Stimulated activated CD8-positive, alpha-beta memory T cell treated with anti-CD3 and anti-CD28 coated beads, Interleukin-15, amount 100 ng/mL, for 1 hour (primary cell): Measurements from ENCODE around the gene KCNJ14.
A peak's percentile ranks its signal among the peaks of the same experiment; 100 is the strongest.

Experiments used
- DNase-seq: peaks from one replicate; pipeline ENCODE4 v3.0.0-alpha.2; 2020; ENCODE audit warnings: low read depth

The KCNJ14 gene

GRCh38 chr19:48508729-48509411 is 53.5 kb downstream of the KCNJ14 start:
- no peak for DNase-seq

- no peak for DNase-seq
Measured at GRCh38 chr19:48509467-48510194, 54.3 kb downstream of the KCNJ14 start.

- peak; percentile 69 for DNase-seq
Measured at GRCh38 chr19:48510421-48511268, 55.3 kb downstream of the KCNJ14 start.

DNA sequence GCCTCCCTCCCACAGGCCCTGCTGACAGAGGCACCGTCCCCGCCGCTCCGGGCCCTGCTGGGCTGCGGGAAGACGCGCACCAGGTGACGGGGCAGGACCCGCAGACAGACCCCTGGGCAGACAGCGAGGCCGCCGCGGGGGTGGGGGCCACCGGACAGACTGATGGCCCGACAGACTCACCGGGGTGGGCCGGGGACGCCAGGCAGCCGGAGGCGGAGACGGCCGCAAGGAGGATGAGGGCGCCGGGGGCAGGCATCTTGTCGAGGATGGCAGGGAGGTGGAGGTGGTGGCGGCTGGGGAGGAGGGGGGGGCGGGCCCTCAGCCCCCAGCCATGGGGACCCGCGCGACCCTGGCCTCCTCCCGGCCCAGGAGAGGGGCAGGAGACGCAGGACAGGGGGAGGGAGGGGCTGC is 56.0 kb downstream of the KCNJ14 start:
- DNase-seq = no peak

DNA sequence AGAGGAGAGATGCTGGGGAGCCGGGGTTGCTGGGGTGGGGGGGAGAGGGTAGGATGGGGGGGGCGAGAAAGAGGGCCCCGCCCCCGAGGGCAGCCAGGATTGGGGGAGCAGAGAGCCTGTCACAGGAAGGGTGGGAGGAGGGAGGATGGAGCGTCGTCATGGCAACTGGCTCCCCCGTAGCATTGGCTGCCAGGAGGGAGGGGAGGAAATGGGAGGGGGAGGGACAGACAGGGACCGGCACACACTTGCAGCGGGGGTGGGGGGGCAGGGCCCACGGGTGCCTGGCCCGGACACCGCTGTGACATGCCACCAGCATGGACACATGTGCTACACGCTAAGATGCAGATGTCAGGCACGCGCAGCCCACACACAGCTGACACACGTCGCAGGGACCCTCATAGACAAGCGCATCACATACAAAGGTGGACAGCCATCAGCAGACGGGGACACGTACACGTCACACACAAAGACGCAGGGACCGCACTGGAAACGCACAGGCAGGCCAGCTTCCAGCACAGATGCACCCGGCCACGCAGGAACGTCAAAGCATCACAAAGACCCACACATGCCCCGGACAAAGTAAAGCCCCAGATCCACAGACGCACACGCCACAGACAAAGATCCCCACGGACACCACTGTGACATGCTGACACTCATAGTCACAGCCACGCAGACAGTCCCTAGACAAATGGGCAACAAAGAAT is 56.6 kb downstream of the KCNJ14 start, which contains the start of gene LMTK3:
TSS of gene LMTK3 (minus strand) at position 36 of the 704 bp plus-strand sequence. CDS start 259 bp downstream, outside the sequence.
- DNase-seq = peak; percentile 61

DNA sequence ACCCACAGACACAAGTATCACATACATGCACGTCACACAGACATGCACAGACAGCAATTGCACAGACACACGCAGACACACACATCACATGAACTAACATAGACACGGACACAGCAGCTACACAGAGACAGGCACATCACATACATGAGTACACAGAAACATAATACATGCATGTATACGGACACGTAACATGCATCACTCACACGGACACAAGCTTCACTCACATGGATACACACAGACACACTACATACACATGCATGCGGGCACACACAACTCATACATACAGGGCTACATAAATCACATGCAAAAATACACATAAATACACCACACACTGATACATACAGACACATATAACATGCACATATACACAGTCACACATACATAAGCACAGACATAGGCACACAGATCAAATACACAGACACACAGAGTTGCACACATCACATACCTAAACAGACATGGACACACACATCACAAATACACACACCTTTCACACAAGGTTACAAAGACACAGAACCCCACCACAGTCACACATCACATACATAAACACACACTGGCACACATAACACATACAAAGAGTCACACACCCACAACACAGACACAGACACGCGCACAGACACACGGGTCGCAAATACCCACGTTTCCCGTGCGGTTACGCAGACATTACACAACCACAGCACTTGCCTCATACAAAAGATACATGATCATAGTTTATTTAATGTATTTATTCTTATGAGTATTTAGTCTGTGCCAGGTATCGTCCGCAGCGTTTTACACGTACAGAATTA is 57.3 kb downstream of the KCNJ14 start:
- DNase-seq = no peak

- peak; percentile 46 for DNase-seq
Measured at GRCh38 chr19:48513289-48514122, 58.1 kb downstream of the KCNJ14 start.

- no peak for DNase-seq
Measured at GRCh38 chr19:48514123-48514458, 58.7 kb downstream of the KCNJ14 start.

GRCh38 chr19:48516536-48516935 is 61.2 kb downstream of the KCNJ14 start:
- no peak for DNase-seq
